MV-4-11 (cell line): Measurements from ENCODE around the gene GLT6D1.
"Not testable (repeated sequence)": the region's sequence is repeated elsewhere in the genome, so short reads cannot be mapped to it uniquely, and the experiment has no call there.

Source experiments
- DNase-seq: peaks from one replicate; lab custom pipeline; 2025; lab: John Stamatoyannopoulos, UW

Gene GLT6D1, protein sequence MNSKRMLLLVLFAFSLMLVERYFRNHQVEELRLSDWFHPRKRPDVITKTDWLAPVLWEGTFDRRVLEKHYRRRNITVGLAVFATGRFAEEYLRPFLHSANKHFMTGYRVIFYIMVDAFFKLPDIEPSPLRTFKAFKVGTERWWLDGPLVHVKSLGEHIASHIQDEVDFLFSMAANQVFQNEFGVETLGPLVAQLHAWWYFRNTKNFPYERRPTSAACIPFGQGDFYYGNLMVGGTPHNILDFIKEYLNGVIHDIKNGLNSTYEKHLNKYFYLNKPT

DNA sequence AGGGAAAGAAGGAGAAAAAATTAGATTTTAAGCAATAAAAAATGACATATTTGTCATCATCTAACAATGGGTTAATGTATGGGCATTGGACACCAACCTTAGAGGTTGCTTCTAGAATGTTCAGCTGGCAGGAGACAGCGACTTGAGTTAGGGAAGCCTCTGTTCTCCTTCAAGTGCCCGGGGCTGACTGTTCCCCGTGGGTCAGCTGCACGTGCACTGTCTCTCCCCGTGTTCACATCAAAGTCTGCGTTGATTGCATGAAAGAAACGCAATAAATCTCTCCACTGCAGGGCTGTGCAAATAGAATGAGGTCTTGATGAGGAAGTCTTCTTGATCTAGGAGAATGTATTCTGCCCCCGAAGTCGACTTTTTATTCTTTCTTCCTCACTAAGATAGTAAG lies at the start of gene GLT6D1:
Gene GLT6D1 (minus strand): TSS at position 345 of the 400 bp plus-strand sequence. CDS start 353 bp downstream, outside the sequence.
- no peak for DNase-seq

DNA sequence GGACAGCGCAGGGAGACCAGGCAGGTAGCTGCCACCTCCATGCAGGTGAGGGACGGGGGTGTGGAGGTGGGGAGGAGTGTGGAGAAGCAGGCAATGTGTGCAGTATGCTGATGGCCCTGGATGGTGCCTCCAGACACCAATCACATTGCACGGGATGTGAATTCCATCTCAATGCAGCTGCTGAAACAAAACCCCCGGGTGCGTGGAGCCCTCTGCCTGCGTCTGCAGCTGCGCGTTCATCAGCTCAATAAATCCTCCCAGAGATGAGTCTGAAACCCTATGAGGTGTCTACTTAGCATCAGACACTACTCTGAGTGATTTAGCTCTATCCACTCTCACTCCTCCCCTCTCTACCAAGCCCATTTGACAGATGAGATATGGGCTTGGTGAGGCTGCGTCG lies 49.7 kb upstream of the GLT6D1 start:
- DNase-seq: no peak

DNA sequence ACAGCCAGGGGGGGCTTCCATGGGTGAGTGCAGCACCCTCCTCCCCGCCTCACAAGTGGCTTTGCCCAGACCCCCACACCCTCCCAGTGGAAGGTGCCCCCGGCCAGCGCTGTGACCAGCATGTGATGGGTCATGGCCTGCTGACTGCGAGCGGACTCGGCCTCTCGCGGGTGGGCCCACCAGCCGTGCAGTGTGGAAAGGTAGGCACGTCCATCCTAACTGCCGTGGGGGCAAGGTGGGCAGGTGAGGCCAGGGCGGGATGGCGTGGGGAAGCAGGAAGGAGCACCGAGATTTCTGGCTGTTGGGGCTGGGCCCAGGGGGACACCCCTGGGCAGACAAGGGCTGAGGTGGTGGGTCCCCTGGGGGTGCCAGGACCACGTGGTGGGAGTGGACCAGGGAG lies 47.9 kb upstream of the GLT6D1 start:
- no peak for DNase-seq

DNA sequence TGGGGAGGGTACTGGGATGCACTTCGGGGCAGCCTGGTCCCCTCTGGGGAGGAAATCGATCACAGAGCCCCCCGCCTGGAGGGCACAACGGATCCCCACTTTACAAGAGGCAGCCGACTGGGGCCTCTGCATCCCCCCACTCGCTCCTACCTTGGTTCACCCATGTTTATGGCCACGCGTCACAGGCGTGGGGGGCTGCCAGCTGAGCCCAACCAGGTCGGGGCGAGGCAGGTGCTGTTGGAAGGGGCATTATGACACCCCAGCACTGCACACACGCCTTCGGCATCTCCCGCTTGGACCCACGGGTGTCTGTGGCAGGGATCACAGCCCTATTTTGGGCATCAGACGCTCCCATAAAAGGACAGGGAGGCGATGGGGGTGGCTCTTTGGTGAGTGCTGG lies 45.4 kb upstream of the GLT6D1 start:
- DNase-seq: no peak

DNA sequence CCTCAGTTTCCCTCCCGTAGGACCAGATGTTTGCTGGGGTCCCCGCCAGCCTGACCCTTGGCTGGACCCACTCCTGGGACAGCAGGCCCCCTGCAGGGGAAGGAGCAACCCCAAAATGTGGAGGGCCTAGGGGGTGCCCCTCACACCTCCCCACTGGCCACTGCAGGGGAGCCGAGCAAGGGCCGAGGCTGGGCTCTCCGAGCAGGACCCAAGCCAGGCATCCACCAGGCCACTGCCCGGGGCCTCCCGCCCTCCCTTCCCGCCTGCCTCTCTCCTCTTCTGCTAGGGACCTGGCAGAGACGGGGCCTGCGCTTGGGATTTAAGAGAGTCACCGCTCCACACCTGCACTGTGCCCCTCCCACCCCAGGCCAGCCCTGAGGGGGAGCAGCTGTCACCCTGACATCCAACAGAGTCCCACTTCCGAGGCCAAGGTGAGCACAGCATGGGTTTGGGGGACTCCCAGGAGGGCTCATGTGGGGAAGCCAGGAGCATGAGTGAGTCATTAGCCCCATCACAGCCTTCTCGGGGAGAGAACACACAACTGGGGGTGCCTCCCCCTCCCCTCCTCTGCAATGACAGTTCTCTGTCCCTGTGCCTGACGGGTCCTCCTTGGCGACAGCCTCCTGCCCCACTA lies 44.2 kb upstream of the GLT6D1 start:
- DNase-seq: no peak

DNA sequence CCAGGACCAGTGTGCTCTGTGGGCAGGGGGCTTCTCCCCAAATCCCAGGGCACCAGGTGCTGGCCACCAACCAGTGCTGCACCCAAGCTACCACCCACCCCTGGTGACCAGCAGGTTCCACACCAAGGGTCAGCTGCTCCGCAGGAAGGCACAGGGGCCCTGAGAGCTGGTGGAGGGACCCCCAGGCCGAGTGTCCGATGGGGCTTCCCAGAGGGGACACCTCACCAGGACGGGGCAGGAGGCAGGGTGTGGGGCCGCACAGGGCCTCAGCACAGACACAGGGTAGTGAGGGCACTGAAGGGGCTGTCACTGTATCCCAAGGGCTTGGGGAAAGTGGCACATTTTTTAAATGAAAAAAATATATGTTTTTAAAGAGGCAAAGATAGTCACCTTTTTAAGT lies 41.8 kb upstream of the GLT6D1 start:
- no peak for DNase-seq

DNA sequence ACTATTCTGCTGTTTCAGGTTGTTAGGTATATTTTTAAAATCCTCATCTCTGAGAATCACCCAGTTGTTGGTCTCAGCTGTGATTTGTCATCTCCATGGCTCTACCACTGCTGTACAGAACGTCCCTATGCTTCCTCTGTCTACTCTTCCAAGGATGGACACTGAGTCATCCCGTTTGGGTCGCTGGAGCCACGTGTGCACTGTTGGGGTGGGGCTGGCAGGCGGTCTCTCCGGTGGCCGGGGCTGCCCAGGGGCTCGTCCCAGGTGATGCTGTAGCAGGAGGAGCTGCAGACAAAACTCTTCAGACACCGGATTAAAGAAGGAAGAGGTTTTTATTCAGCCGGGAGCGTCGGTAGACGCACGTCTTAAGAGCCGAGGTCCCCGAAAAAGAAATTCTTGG lies 40.7 kb upstream of the GLT6D1 start:
- DNase-seq: no peak

DNA sequence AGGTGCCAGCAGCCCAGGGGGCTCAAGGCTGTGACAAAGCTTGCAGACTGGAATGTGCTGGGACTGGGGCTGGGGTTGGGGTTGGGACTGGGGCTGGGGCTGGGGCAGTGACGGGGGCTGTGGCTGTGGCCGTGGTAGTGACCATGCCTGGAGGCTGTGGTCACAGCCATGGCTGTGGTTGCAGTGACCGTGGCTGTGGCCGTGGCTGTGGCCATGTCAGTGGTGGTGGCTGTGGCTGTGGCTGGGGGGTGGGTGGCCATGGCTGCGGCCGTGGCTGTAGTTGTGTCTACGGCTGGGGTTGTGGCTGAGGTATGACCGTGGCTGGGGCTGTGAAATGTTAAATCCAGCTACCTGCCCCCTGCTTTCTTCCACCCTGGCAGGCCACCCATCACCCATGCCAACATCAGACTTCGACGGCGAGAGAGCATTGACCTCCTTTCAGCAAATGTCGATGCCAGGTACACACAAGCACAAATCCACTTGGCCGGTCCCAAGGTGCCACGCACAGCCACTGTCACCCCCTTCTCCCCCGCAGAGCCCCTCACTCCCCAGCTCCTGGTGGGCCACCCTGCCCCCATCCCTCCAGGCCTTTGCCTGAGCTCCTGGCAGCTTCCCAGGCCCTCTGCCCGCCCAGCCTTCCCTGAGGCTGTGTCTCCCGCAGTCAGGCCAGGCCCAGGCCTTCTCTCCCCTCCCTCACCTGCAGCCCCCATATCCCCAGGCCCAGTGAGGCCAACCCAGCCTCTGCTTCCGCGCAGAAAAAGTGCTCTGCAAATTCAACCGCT lies 39.1 kb upstream of the GLT6D1 start:
- DNase-seq: no peak

DNA sequence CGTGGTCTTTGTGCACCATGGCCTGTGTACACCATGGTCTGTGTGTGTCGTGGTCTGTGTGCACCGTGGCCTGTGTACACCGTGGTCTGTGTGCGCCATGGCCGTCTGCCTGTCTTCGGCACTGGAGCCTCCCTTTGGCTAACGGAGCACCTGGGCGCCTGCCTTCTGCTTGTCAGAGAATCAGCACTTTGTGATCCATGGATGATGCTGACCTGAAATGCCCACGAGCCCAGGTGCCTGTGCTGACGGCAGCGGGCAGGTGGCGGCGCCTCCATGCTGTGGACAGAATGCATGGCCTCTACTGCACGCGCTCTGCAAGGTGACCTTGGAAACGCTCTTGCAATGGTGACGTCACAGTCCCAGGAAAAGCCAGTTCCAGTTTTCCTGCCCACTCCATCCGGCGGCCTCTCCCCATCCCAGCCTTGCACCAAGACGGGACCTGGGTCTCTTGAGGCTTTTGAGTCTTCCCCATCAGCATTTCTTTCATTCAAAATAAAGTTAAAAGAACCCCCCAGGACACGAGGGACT lies 38.4 kb upstream of the GLT6D1 start:
- DNase-seq: no peak

DNA sequence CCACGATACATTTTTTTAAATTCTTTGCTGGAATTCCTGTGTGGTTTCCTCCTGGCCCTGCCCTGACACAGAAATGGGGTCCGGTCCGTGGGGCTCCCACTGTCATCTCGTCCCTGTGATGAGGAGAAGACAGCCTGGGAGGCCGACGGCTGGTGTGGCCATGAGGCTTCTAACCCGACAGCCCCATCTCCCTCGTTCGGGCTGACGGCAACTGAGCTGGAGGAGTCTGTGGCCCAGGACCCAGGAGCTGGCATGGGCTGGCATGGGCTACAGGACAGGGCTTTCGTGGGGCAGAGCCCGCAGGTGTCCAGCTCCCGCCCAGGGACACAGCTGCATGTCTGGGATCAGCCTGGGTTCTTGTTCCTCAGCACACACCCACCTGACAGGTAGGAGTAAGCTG lies 37.6 kb upstream of the GLT6D1 start:
- DNase-seq: no peak

DNA sequence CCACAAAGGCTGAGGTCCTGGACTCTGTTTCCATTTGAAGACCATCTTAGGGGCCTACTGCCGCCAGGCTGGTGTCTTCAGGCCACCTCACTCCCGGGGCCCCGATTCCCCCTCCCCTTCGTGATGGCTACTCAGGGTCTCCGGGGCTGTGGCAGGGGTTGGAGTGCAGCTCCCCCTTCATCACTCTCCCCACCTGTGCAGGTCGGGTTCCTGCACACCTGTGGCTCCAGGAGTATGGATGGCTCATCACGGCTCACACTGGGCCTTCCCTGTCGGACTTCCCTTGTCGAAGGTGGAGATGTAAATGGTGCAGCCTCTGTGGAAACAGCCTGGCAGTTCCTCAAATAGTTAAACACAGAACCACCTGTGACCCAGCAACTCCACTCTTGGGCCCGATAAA lies 35.6 kb upstream of the GLT6D1 start:
- DNase-seq: no peak

DNA sequence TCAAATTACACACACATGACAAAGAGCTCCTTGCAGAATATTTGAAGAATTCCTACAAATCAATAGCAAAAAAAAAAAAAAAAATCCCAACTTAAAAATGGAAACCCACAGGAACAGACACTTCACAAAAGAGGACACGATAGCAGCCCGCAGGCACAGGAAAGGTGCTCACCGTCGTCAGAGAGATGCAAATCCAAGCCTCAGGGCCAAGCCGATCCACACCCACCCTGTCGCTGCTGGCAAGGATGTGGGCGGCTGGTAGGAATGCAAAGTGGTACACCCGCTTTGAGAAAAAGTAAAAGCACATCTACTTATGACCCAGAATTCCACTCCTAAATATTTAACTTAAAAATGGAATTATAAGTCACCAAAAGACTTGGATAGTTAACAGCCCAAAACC lies 34.6 kb upstream of the GLT6D1 start:
- no peak for DNase-seq

DNA sequence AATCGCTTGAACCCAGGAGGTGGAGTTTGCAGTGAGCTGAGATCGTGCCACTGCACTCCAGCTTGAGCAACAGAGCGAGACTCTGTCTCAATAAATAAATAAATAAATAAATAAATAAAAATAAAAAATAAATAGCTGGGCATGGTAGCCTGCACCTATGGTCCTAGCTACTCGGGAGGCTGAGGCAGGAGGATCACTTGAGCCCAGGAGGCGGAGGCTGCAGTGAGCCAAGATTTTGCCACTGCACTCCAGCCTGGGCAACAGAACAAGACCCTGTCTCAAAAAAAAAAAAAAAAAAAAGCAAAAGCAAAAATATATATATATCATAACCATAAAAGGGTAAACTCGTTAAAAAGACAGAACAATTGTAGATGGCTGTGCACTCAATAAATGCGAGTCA lies 33.4 kb upstream of the GLT6D1 start:
- DNase-seq: not testable (repeated sequence)

DNA sequence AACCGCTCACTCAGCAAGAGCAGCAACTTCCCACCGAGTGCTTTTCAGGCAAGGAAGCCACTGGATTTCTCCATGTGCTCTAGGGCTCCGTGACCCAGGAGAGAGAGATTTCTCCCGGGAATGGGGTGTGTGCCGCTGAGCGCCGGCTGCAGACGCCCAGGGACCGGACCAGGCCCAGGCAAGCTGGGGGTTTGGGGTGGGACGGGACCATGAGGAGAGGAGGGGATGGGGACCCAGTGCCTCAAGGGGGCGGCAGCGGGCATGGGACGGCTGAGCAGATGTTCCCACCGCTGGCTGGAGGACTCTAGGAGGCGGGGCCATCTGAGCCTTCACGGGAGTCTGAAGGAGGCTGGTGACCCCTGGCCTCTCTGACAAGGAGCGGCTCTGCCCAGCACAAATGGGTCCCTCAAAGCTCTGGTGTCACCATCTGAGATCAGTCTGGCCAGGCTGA lies 32.3 kb upstream of the GLT6D1 start:
- DNase-seq: no peak

DNA sequence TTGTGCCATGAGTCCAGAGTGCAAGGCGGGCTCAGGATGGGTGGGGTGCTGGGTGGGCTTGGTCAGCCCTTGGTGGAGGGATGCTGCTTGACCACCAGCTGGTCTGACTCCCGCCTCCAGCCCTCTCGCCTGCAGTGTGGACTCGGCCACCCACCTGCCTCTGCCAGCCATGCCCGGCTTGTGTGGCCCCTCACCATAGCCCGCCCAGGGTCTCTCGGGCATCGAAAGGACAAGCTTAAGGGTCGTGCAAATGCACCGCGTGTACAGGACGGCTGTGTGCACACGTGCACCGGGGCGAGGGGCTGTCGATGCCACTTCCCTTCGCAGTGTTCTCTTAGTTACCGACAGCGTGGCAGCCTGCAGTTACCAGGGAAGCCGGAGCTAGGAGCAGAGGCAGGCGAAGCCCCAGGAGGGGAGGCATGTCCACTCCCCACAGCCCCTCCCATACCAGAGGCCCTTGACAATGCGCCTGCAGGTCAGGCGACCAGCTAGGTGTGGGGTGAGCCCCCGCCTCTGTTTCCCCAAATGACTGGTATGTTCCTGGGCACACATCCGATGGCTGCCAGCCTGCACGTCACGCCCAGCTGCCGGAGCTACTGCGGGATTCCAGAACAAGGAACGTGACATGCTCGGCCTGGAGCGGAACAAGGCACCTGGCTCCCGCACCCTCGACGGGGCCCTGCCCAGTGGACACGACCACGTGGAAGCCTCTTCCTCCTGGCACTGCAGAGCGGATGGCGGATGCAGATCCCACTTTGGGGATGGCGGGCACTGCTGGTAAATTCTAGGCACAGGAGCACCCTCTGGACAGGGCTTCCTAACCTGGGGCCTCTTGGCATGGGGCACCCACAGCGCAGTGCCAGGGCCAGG lies 31.6 kb upstream of the GLT6D1 start:
- DNase-seq: no peak

DNA sequence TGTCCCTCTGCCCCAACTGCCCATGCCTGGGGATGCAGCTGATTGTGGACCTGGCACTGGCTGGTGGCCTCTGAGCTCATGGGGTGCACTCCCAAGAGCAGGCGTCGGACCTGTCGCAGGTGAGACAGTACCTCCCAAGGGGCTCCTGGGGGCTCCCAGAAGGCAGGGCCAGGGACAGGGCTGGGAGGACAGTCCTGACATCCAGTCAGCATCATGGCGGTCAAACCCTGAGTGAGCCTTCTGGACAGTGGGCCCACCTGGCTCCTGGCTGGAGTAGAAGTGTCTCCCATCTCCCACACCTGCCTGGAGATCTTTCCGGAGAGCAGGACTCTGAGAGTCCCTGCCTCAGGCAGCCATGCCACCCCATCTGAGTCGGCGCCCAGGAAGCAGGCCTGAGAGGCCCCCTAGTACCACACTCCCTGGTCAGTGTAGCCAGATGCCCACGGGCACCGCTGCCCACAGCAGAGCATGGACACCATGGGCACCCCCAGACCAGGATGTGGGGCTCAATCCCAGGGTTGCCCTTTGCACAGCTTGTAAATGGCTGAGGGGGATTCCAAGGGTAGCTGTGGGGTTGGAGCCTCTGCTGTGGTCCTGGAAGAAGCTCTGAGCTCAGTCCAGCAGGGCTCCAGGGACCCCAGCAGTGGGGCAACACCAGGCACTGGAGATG lies 30.4 kb upstream of the GLT6D1 start:
- no peak for DNase-seq

DNA sequence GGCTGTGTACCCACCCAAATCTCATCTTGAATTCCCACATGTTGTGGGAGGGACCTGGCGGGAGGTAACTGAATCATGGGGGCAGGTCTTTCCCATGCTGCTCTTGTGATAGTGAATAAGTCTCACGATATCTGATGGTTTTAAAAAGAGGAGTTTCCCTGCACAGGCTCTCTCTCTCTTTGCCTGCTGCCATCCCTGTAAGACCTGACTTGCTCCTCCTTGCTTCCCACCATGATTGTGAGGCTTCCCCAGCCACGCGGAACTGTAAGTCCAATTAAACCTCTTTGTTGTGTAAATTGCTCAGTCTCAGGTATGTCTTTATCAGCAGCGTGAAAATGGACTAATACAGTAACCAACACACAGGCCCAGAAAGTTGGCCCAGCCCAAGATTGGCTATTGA lies 29.7 kb upstream of the GLT6D1 start:
- not testable (repeated sequence) for DNase-seq

DNA sequence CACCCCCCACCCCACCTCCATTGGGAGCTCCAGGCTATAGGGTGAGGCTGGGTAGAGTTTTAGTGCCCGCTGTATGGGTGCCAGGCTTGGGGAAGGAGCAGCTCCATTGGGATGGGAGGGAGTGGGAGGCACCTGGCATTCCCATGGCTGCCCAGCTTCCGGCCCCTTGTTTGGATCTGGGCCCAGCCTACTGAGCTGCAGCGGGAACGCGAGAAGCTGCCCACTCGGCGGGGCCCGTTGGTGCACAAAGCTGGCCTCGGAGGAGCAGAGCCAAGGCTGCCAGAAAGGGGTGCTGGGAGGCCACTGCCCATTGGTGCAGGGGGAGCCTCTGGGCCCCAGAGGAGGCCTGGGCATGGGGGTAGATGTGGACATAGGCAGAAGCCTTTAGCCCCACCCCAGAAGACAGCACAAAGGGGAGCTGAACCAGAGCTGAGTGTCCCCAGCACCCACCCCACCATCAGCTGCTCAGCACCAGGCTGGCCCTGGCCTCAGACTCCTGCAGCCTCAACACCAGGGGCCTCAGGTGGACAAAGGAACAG lies 28.2 kb upstream of the GLT6D1 start:
- no peak for DNase-seq

DNA sequence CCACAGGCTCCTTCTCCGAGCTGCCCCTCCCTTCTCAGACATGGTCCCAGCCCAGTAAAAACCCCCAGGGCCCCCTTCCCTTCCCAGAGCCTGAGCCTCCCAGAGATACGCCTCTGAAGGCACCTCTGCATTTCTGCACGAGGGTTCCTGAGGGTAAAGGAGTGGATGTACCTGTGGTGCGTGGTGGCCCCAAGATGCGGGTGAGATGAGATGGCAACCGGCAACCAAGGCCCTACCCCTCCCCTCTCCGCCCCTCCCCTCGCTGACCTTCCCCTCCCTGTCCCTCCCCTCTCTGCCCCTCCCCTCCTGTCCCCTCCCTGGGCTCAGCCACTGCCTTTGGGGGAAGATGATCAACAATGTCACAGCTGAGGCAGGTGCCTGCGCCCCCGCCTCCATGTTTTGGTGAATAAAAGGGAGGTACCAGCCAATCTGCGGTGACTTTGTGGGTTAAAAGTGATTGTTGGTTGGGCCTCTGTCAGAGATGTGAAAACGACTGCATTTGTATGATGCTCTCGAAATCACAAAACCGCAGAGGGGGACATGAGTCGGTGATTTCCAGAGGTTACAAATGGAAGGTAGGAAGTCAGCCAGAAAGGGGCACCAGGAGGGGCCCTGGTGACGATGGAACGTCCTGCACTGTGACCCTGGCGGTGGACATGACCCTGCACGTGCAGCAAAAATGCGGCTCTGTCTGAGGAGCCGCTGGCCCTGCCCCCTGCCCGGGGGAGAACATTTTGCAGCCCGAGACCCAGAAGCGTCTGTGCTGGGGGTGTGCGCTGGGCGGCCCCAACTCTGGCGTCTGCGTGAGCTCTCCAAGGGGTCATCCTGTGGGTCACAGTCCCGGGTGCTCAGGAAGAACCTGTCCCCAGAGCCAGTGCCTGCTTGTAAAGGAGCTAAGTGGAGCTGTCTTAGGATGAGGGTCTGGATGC lies 27.5 kb upstream of the GLT6D1 start:
- DNase-seq: no peak

DNA sequence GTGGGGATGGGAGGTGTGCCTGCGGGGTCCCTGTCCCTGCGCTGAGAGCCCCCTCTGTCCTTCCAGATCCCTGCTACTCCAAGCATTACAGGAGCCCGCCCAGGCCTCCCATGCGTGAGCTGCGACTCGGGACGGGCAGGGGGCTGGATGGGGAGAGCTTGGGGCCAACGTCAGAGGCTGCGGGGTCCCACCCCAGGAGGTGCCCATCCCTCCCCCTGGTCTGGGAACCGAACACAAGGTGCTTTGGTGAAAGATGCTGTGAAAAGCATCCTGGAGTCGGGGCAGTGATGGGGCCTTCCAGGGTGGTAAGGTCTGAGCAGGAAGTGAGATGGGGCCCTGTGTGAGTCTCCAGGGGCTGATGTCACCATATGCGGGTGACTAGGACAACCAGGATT lies 26.5 kb upstream of the GLT6D1 start:
- no peak for DNase-seq
